ENCODE results near the gene MYLK. TPM values are rescaled to one million over a fixed set of nuclear protein-coding genes. Genes with fewer than 3 reads are reported as not detected.

The MYLK gene
- total and polyA plus RNA-seq, 4 donors = 17.1 to 158 (median 41.9) TPM

- Histone ChIP-seq H3K4me3 (ENCODE audit: low read depth in 1 of 3, low read length in 3 of 3) (no peak overlapping the region), H3K4me1 (ENCODE audit: control insufficient read depth in 4 of 4, insufficient read depth in 4 of 4, low read length in 3 of 4) (peaks cover 0 to 19% (median 15%) of the 10 kb centered on the region in 4 donors), H3K27ac (ENCODE audit: low read depth in 1 of 2, low read length in 2 of 2) (no peak overlapping the region), H3K27me3 (ENCODE audit: control insufficient read depth in 4 of 4, insufficient read depth in 4 of 4, low read length in 3 of 4) (no peaks in the 10 kb centered on the region), H3K9ac (ENCODE audit: low read depth in 1 of 2, low read length in 2 of 2) (no peak overlapping the region), H3K36me3 (ENCODE audit: control insufficient read depth in 4 of 4, insufficient read depth in 3 of 4, low read depth in 1 of 4, low read length in 3 of 4) (peaks cover 2 to 16% (median 9%) of the 10 kb centered on the region in 4 donors), H3K9me3 (ENCODE audit: control insufficient read depth in 4 of 4, low read length in 3 of 4) (no peaks in the 10 kb centered on the region)
- WGBS = 87% methylated on average over 3 of the region's 3 CpGs
- no peak for TF ChIP-seq MAX (IDR thresholded peaks at IDR 0.05)
- no peak for TF ChIP-seq JUND (IDR thresholded peaks at IDR 0.05)
- no peak for TF ChIP-seq CTCF (IDR thresholded peaks at IDR 0.05; ENCODE audit: low read depth, low read length, missing input control)
- no peak for TF ChIP-seq HNF4A (conservative IDR thresholded peaks at IDR 0.05)
- TF ChIP-seq, protein P1, sequence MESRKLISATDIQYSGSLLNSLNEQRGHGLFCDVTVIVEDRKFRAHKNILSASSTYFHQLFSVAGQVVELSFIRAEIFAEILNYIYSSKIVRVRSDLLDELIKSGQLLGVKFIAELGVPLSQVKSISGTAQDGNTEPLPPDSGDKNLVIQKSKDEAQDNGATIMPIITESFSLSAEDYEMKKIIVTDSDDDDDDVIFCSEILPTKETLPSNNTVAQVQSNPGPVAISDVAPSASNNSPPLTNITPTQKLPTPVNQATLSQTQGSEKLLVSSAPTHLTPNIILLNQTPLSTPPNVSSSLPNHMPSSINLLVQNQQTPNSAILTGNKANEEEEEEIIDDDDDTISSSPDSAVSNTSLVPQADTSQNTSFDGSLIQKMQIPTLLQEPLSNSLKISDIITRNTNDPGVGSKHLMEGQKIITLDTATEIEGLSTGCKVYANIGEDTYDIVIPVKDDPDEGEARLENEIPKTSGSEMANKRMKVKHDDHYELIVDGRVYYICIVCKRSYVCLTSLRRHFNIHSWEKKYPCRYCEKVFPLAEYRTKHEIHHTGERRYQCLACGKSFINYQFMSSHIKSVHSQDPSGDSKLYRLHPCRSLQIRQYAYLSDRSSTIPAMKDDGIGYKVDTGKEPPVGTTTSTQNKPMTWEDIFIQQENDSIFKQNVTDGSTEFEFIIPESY (IDR thresholded peaks at IDR 0.05) = no peak
- TF ChIP-seq YY1 (IDR thresholded peaks at IDR 0.05) = no peak
- TF ChIP-seq FOXA1 (IDR thresholded peaks at IDR 0.05) = no peak
- no peak for TF ChIP-seq SP1 (IDR thresholded peaks at IDR 0.05)
- TF ChIP-seq RAD21 (IDR thresholded peaks at IDR 0.05) = no peak
- no peak for TF ChIP-seq NR2F2 (IDR thresholded peaks at IDR 0.05)
- TF ChIP-seq RXRA (IDR thresholded peaks at IDR 0.05) = no peak
- TF ChIP-seq TAF1 (conservative IDR thresholded peaks at IDR 0.05) = no peak
- no peak for TF ChIP-seq EGR1 (IDR thresholded peaks at IDR 0.05; ENCODE audit: low read depth in 2 of 2)
- DNase-seq (ENCODE audit: low spot score) = no peak
Measured at GRCh38 chr3:123741041-123741511, 143.1 kb downstream of the MYLK start.

GRCh38 chr3:123740391-123740822 is 143.7 kb downstream of the MYLK start:
- no peaks in the 10 kb centered on the region for H3K27me3 ChIP-seq (ENCODE audit: control insufficient read depth in 4 of 4, insufficient read depth in 4 of 4, low read length in 3 of 4)
- H3K4me3 ChIP-seq (ENCODE audit: low read depth in 1 of 3, low read length in 3 of 3) = no peak overlapping the region
- no peak for DNase-seq (ENCODE audit: low spot score)
- no peak overlapping the region for H3K9ac ChIP-seq (ENCODE audit: low read depth in 1 of 2, low read length in 2 of 2)
- TF ChIP-seq SP1 (IDR thresholded peaks at IDR 0.05) = no peak
- no peak for TF ChIP-seq CTCF (IDR thresholded peaks at IDR 0.05; ENCODE audit: low read depth, low read length, missing input control)
- TF ChIP-seq FOXA1 (IDR thresholded peaks at IDR 0.05) = no peak
- TF ChIP-seq MAX (IDR thresholded peaks at IDR 0.05) = no peak
- no peak for TF ChIP-seq NR2F2 (IDR thresholded peaks at IDR 0.05)
- TF ChIP-seq FOXA2 (IDR thresholded peaks at IDR 0.05) = no peak
- no peak for TF ChIP-seq HNF4G (IDR thresholded peaks at IDR 0.05)
- TF ChIP-seq, protein P1 (IDR thresholded peaks at IDR 0.05) = no peak
- TF ChIP-seq JUND (IDR thresholded peaks at IDR 0.05) = no peak
- TF ChIP-seq, protein P2, sequence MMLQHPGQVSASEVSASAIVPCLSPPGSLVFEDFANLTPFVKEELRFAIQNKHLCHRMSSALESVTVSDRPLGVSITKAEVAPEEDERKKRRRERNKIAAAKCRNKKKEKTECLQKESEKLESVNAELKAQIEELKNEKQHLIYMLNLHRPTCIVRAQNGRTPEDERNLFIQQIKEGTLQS (IDR thresholded peaks at IDR 0.05) = no peak
- TF ChIP-seq EGR1 (IDR thresholded peaks at IDR 0.05; ENCODE audit: low read depth in 2 of 2) = no peak
- no peak for TF ChIP-seq RXRA (IDR thresholded peaks at IDR 0.05)
- TF ChIP-seq RAD21 (IDR thresholded peaks at IDR 0.05) = no peak
- TF ChIP-seq GABPA (IDR thresholded peaks at IDR 0.05 in 1 of 2, conservative IDR thresholded peaks at IDR 0.05 in 1 of 2) = no peak
- no peak overlapping the region for H3K27ac ChIP-seq (ENCODE audit: low read depth in 1 of 2, low read length in 2 of 2)
- H3K4me1 ChIP-seq (ENCODE audit: control insufficient read depth in 4 of 4, insufficient read depth in 4 of 4, low read length in 3 of 4) = peaks cover 0 to 14% (median 10%) of the 10 kb centered on the region in 4 donors
- peaks cover 2 to 18% (median 12%) of the 10 kb centered on the region in 4 donors for H3K36me3 ChIP-seq (ENCODE audit: control insufficient read depth in 4 of 4, insufficient read depth in 3 of 4, low read depth in 1 of 4, low read length in 3 of 4)
- no peaks in the 10 kb centered on the region for H3K9me3 ChIP-seq (ENCODE audit: control insufficient read depth in 4 of 4, low read length in 3 of 4)
- 95% methylated on average over 6 of the region's 6 CpGs for WGBS

Measured in liver (tissue), 9 donors.